PC-3 (cell line): ENCODE measurements around the gene SOX18.

Source experiments
- EZH2 ChIP-seq: fragments of 300-600 bp; sonication (generic); IDR thresholded peaks from one replicate; pipeline ENCODE4 v1.6.1; 2017; ENCODE audit warnings: antibody characterized with exemption, mild to moderate bottlenecking, low read length; ENCODE audit not compliant: unreplicated experiment
- TF ChIP-seq, protein P1 (sequence below): fragments of 300-600 bp; sonication (generic); conservative IDR thresholded peaks from 2 replicates; pipeline ENCODE4 v1.5.1; 2017; ENCODE audit warnings: antibody characterized with exemption, low read depth, mild to moderate bottlenecking, low read length

DNA sequence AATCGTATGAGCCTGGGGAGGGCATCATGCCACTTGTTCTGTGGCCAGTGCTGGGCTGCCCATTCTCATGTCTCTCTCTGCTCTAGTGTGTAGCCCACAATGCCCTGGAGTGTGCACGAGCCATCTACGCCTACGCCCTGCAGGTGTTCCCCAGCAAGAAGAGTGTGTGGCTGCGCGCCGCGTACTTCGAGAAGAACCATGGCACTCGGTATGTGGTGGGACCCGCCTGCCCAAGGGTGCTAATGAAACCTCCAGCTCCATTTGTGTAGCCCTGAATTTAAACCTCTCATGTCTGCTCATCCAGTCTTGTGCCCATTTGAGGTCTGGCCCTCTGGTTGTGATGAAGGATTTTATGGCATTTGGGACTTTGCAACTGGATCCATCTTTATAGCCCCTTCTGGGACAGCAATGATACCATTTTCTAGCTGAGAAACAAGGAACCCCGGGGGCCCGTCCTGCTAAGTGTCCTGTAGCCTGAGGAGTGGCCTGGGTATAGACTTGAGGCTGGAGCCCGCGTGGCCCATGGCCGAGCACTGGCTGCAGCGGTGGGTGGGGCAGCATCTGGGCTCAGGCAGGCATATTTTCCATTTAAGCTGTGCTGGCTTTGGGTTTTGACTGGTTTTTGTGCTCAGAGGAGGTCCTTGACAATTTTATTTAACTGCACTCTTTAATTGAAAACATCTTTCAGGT, 26.6 kb downstream of the SOX18 start:
- TF ChIP-seq, protein P1, sequence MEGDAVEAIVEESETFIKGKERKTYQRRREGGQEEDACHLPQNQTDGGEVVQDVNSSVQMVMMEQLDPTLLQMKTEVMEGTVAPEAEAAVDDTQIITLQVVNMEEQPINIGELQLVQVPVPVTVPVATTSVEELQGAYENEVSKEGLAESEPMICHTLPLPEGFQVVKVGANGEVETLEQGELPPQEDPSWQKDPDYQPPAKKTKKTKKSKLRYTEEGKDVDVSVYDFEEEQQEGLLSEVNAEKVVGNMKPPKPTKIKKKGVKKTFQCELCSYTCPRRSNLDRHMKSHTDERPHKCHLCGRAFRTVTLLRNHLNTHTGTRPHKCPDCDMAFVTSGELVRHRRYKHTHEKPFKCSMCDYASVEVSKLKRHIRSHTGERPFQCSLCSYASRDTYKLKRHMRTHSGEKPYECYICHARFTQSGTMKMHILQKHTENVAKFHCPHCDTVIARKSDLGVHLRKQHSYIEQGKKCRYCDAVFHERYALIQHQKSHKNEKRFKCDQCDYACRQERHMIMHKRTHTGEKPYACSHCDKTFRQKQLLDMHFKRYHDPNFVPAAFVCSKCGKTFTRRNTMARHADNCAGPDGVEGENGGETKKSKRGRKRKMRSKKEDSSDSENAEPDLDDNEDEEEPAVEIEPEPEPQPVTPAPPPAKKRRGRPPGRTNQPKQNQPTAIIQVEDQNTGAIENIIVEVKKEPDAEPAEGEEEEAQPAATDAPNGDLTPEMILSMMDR: no peak
- TF ChIP-seq EZH2: no peak
